Astrocyte of the cerebellum (primary cell): ENCODE results near the gene MAN1A1.

ENCODE experiments used
- DNase-seq: peaks from one replicate; pipeline ENCODE4 v3.0.0-alpha.2; 2011; ENCODE audit warnings: low read depth
- H3K4me3 ChIP-seq: 2 replicates; pipeline ENCODE4 v1.5.1; 2011; ENCODE audit warnings: mild to moderate bottlenecking, low read depth, low read length, moderate library complexity
- in situ Hi-C: cut with HindIII; loops from 2 replicates; pipeline ENCODE4 v1.10.0; 2017; ENCODE audit warnings: low sequenced_read_pairs
- TF ChIP-seq, protein P1 (sequence below): IDR thresholded peaks from 2 replicates; pipeline ENCODE4 v1.5.1; 2012; ENCODE audit warnings: low read length, low read depth, moderate library complexity, mild to moderate bottlenecking; ENCODE audit errors: missing control alignments

MAN1A1 gene

GRCh38 chr6:119323931-119324330, 25.6 kb downstream of the MAN1A1 start:
- H3K4me3 ChIP-seq, result no peak overlapping the region
- DNase-seq, result no peak
- in situ Hi-C loops, result no loop called here
- TF ChIP-seq, protein P1, sequence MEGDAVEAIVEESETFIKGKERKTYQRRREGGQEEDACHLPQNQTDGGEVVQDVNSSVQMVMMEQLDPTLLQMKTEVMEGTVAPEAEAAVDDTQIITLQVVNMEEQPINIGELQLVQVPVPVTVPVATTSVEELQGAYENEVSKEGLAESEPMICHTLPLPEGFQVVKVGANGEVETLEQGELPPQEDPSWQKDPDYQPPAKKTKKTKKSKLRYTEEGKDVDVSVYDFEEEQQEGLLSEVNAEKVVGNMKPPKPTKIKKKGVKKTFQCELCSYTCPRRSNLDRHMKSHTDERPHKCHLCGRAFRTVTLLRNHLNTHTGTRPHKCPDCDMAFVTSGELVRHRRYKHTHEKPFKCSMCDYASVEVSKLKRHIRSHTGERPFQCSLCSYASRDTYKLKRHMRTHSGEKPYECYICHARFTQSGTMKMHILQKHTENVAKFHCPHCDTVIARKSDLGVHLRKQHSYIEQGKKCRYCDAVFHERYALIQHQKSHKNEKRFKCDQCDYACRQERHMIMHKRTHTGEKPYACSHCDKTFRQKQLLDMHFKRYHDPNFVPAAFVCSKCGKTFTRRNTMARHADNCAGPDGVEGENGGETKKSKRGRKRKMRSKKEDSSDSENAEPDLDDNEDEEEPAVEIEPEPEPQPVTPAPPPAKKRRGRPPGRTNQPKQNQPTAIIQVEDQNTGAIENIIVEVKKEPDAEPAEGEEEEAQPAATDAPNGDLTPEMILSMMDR, result no peak

- in situ Hi-C loops, result no loop called here
- TF ChIP-seq, protein P1, result no peak
- DNase-seq, result no peak
- no peak overlapping the region for H3K4me3 ChIP-seq
These were observed 26.1 kb downstream of the MAN1A1 start for GRCh38 chr6:119323478-119323877.

GRCh38 chr6:119322715-119323350, 26.7 kb downstream of the MAN1A1 start:
- TF ChIP-seq, protein P1, result no peak
- DNase-seq, result no peak
- in situ Hi-C loops, result no loop called here
- H3K4me3 ChIP-seq, result no peak overlapping the region

DNA sequence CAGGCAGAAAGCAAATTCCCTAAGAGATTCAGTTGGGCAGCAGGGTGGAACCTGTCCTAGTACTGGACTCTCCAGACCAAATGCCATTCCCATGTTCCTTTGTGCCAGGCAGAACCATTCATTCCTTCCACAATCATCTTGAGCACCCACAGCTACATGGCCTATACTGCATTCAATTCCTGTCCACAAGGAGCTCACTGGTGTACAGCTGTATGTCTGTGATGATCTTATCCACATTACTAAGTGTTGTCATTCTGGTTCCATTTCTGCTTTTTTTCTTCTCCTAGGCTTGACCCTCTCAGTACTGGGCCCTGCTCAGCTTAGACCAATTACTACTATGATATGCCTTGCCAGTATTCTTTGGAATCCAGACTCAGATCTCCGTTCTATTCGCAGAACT, 27.5 kb downstream of the MAN1A1 start:
- in situ Hi-C loops, result no loop called here
- TF ChIP-seq, protein P1, result no peak
- H3K4me3 ChIP-seq, result no peak overlapping the region
- DNase-seq, result no peak

DNA sequence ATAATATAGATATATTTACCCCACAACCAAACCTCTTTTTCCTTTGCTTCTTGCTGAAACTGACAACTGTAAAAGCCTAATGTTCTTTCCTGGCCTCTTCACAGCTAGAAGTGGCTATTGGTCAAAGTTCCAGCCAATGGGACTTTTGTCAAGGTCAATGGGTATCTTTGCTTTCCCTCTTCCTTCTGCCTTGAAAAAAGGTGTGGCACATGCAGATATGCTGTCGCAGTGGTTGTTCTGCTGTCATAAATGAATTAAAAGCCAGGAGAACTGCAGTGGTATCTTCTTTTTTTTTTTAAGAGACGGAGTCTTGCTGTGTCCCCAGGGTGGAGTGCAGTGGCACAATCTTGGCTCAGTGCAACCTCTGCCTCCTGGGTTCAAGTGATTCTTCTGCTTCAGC, 29.9 kb downstream of the MAN1A1 start:
- TF ChIP-seq, protein P1, result no peak
- DNase-seq, result no peak
- no peak overlapping the region for H3K4me3 ChIP-seq
- in situ Hi-C loops, result no loop called here

DNA sequence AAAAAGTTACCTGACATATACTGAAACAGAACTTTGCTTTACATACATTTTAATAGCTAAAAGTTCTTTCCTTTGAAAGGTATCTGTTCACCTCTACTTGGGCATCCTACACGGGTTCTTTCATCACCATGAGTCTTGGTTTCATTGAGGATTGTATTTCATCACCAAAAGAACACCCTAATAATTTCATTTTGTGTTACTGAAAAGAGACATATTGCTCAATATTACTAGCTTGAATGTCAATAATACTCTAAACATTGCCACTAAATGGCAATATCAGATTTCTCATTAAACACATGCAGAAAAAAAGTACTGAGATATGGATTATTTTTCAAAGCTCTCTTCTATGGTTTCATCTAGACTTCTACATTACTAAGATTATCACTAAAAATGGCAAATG, 30.8 kb downstream of the MAN1A1 start:
- in situ Hi-C loops, result no loop called here
- no peak for DNase-seq
- TF ChIP-seq, protein P1, result no peak
- no peak overlapping the region for H3K4me3 ChIP-seq

- TF ChIP-seq, protein P1, result no peak
- in situ Hi-C loops, result no loop called here
- DNase-seq, result no peak
- no peak overlapping the region for H3K4me3 ChIP-seq
These were observed 31.4 kb downstream of the MAN1A1 start for GRCh38 chr6:119318176-119318575.
